GM21737 (cell line): ENCODE data around the gene BRCC3.

ENCODE experiments used
- ATAC-seq: cut with Tn5 transposase; IDR thresholded peaks from one replicate; pipeline ENCODE4 v1.9.1; 2021; ENCODE audit warnings: mild to moderate bottlenecking, moderate library complexity; ENCODE audit not compliant: unreplicated experiment

BRCC3 gene

DNA sequence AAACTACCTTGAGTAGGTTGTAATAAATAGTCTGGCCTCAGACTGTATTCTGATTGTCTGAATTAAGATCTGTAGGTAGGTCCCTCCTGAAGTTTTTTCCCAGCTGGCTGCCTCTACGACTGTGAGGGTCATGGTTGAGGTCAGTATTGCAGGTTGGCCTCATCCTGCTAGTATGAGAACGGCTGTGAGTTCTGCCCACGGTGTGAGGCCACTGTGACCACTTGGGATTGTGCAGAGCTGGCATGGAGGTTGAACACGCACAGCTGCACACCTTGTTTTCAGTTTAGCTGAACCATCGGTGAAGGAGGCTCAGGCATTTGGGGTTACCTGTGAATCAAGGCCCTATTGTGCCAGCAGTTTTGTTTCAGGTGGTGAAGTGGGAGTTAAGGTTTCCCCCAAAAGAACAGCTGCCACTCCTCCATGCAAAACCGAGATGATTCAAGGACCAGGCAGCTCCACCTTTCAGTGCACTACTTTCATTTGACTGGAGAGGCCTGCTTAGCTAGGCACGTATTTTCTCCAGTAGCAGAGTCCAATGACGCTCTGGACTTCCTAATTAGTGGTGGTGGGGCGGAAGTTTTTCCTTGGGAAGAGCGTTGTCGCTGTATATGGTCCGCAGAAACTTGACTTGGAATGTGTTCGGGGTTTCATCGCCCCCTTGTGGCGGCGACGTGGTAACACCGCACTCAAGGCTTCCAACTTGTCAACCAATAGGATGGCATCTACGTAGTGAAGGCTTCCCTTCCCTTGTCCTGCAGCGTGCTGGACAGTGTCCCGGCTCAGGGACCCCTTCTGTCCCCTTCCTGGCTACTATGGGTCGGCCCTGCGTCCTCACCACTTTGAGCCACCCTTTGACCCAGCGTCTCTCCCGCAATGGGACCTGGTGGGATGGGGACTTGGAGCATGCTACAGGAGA lies 14.2 kb upstream of the BRCC3 start:
- peak; percentile 70 for ATAC-seq

DNA sequence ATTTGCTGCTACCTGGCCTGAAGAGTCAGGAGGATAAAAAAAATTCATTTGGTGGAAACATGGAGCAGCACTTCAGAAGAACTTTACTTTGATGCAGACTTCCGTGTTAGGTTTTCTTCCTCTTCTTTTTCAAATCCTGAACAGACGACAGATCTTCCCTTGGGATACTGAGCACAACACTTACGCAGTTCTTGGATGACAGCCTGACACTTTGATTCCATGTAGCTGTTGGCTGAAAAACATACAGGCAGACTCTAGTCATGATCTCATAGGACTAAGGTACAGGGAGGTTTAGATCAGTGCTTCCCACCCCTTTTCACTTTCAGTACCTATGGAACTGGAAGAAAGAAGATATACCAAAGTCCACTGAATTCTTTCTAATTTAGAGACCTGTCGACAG lies 9.5 kb upstream of the BRCC3 start:
- ATAC-seq: no peak

DNA sequence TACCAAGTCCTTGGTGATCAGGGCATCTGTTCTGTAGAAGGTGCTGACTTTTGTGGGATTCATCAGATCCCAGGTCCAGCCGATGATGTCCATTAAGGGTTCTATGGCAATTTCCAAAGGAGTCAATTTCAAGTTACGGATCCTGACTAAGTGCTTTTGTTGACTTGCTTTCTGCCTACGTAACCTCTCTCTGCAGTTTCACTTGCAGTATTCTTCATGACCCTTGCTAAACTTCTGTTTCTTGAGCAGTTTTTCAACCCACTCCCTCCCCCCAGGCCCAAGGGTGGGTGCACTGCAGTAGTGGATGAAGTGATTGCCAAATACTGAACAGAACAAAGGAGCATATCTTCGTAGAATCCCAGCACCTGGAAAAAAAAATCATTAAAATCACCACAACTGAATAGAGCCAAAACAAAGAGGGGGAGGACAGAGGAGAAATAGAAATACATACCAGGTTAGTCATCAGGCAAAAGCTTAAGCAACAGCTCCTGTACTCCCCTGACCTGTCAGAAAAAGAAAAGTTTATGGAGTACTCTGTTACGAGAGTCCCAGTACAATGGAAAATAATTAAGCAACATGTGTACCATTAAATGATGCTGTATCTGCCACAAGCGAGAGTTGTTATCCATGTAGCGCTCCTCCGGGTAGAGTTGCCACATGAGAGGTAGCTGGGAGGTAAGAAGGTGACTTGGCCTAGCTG lies 6.1 kb upstream of the BRCC3 start:
- ATAC-seq: no peak

DNA sequence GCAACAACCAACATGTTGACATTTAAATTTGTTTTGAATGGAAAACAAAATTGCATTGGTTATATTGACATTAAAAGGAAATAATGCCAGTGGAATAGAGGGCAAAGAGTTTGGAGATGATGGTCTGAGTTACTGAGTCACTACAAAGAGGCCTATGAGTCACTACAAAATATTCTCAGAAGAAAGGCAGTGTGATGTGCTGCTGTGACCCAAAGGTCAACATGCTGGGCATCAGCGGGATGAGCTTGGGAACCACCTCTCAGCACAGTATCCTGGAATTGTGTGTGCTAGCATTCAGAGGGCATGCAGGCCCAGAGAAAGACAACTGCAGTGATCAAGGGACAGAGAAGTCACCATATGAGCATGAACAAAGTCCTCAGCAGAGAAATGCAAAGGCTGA lies 3.1 kb upstream of the BRCC3 start:
- ATAC-seq: no peak

DNA sequence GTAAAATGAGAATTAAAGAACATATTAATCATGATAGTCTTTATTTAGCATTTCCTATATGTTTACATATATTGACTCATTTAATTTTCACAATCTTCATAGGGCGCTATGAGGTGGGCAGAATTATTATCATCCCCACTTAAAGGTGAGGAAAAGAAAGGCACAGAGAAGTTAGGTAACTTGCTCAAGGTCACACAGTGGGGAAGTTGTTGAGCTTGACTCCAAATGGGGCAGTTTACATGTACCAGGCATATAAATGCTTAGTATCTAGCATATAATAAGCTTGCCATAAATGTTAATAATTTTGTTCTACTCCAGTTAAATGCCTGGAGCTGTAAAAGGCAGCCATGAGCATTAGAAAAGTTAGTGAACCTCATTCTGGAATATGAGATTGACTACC lies 1.9 kb upstream of the BRCC3 start:
- ATAC-seq: no peak

DNA sequence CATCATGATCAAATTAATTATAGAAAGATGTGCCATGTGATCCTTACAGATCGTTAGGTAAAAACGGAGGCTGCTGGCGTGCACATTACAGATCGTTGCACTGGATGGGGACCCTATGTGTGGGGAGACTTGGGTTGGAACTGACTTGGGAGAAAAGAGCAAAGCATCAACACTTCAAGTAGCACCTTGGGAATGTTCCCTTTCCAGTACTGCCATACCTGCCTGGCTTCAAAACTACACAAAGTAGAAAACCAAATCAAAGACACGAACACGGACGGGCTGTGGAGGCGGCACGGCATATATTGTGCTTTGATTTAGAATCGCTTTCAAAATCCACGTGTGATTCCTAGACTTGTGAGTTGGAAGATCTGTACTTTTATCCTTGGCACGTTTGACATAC lies 1.3 kb upstream of the BRCC3 start:
- ATAC-seq: no peak

DNA sequence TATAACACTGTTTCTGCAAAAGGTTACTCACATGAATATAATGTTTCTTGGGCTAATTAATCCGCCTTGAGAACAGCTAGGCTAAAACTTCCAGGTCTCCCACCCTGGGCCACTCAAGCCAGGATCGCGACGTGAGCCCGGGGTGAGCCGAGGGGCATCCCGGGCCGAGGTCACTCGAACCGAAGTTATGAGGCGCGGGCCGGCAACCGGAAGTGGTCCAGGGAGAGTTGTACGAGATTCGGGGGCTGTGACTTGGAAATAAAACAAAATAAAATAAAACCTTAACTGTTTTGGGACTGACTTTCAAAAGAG lies 689 bp upstream of the BRCC3 start:
- peak; percentile 22 for ATAC-seq

DNA sequence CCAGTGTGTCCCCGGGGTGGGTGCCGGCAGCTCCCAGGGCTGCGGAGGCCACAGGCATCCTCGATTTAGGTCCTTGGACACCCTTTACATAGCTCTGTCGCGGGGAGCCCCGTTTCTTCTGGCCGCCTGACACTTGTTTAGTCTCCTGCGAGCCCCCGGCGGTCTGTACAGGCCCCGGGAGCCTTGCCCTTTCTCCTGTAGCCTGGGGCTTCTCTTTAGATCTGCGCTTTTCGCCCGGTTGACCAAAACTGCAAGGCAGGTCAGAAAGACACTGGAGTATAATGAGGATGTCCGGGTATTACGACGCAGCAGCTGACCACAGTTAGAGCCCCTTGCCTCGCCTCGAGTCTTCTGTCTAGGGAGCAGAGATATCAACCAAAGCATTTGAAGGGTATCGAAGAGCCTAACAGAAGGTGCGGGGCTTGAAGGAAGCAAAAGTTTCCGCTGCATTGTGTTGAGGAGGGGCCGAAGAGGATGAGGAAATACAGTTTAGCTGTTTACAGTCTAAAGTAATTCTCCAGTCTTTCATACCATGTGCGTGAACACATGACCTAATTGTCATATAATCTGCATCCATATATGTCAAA lies 479 bp downstream of the BRCC3 start:
- ATAC-seq: peak; percentile 13

DNA sequence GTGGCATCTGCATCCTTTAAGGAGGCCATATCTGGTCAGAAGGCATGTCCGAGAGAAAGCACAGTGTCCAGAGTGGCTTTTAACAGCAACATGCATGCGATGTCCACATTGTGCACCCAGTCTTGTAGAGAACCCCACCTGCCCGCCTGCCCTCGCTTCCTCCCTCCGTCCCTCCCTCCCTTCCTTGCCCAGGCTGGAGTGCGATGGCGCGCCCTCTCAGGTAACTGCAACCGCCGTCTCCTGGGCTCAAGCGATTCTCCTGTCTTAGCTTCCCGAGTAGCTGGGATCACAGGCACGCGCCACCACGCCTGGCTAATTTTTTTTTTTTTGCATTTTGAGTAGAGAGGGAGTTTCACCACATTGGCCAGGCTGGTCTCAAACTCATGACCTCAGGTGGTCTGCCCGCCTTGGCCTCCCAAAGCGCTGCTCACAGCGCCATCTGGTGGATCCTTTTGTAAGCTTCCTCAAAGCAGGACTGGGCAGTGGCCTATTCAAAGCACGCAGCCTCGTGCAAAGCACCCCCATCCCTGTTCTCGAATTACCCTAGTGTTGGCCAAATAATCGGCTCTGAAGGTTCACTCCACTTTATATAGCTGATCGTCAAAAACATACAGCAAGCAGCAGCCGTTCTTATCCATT lies 15.0 kb downstream of the BRCC3 start:
- no peak for ATAC-seq

DNA sequence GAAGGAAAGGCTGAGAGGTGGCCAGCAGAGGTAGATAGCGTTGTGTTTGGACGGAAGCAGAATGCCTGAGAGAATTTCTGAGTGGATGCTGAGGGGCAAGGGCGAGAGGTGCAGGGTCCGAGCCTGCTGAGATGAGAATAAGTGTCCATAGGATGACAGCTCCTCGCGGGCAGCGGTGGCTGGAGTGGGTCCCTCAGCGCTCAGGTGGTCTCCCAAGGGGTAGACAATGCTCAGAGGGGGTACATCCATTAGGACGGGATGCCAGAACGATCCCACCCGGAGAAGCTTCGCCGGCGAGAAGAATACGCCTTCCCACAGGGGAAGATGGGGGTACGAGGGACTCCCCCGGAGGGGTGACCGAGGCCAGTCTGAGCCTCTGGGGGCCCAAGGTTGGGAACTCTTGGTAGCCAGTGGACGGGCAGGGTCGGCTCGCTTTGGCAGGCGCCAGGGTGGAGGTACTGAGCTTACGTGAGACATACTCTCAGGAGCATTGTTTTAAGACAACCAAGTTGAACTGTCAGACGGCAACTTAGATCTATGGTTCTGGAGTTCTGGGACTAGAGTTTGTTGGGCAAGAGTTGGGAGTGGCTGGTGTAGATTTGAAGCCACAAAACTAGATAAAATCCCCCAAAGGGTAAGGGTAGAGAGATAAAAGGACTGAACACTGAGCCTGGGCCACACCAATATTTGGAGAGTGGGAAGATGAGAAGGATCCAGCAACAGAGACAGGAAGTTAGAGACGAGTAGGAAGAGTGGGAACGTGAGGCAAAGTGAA lies 15.8 kb downstream of the BRCC3 start:
- no peak for ATAC-seq

DNA sequence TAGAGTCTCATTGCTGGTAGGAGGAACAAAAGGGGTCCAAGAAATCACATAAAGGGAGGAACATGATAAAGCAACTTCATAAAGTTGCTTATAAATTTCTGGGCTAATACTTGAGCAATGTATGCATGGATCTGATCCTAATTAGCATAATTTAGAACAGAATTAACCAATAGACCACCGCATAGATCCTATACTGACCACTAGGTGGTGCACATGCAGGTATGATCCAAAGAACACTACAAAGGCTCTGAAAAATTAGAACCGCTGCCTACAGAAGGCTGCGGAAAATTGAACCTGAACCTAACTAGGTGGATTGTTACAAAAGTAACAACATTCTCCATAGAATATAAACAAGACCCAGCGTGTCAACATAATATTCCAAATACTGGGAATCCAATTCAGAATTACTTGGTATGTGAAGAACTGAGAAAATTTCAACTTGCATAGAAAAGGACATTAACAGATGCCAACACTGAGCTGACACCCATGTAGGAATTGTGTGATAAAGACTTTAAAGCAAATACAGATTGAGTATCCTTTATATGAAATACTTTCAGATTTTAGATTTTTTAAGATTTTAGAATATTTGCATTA lies 23.3 kb downstream of the BRCC3 start:
- ATAC-seq: no peak

DNA sequence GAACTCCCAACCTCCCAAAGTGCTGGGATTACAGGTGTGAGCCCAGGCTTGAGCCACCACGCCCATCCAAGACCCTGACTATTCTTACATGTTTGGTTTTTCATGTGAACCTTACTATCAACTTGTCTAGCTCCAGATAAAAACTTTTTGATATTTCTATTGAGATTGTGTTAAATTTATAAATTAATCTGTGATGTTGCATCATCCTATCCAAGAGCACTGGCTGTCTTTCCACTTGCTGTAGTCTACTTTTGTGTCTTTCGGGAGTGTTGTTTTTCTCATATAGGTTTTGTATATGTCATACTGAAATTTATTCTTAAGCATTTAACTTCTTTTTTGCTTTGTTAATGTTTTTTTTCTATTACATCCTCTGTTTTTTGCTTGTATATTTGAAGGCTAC lies 34.6 kb downstream of the BRCC3 start:
- ATAC-seq: no peak

DNA sequence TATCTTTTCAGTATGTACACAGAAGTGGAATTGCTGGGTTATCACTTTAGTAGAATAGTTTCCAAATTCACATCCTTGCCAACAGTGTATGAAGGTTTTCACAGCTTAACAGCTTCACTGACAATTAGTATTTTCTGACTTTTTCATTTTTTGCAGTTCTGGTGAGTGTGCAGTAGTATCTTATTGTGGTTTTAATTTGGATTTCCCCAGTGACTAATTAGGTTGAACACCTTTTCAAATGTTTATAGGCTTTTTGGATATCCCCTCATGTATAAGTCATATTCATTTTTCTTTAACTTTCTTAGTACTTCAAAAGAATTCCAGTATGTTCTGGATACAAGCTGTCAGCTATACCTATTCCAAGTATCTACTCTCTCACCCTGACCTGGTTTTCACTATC lies 37.1 kb downstream of the BRCC3 start:
- no peak for ATAC-seq

DNA sequence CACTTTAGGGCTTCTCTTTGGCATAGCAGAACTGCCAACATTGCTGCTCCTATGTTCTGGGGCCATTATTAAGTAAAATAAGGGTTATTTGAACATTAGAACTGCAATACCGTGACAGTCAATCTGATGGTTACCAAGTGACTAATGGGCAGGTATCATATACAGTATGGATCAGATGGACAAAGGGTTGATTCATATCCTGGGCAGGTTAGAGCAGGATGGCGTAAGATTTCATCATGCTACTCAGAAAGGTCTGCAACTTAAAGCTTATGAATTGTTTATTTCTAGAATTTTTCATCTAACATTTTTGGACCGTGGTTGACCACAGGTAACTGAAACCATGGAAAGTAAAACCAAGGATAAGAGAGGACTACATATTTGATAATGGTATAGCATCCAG lies 40.9 kb downstream of the BRCC3 start:
- ATAC-seq: no peak

DNA sequence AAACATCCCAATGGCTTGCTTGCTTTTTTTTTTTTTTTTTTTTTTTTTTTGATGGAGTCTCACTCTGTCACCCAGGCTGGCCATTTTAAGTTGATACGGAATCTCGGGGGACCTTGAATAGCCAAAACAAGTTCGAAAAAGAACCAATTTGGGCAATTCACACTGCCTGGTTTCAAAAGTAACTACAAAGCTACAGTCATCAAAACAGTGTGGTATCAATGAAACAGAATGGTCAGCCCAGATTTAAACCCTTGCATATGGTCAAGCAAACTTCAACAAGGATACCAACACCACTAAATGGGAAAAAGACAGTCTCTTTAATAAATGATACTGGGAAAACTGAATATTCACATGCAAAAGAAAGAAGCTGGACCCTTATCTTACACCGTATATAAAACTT lies 41.8 kb downstream of the BRCC3 start:
- ATAC-seq: no peak

DNA sequence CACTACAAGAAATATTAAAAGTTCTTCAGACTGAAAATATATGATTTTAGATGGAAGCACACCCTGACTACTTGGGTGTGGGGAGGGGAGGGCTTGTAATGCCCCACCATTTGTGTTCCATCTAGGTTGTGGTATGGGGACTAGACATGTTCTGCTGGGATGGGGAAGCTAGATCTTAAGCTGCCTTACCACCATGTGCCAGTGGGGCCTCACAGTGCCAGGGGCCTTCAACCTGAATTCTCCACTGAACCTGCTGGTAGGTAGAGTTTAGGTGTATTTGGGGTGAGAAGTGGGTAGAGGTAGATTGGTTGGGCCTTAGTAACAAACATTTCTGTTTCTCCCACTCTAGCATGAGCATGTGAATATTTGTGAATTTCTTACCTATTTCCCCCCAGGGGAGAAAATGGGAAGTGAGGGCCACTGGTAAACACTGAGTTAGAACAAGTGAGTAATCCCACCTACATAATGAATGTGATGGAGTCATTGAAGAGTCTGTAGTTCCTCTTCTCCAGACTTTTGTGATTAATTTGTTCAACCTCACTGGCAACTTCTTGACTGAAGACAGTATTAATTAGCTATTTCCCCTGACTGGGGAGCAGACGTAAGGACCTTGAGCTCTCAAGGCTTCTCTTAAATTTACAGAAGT lies 44.0 kb downstream of the BRCC3 start:
- no peak for ATAC-seq

DNA sequence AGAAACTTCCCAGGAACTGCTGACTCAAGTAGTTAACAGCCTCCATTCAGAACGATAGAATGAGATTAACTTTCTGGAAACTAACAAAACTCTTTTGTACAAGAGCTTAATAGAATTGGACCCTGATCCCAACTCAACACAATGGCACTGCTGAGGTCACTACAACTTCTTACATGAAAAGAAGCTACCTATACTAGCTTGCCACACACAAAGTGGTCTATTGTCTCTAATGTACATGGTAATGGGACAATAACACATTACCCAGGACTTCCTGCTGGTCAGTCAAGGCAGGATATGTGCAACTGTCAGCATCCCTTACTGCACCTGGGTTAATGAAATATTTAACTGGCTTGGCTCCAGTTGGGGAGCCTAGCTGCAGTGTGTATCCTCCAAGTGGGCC lies 56.2 kb downstream of the BRCC3 start:
- ATAC-seq: no peak

DNA sequence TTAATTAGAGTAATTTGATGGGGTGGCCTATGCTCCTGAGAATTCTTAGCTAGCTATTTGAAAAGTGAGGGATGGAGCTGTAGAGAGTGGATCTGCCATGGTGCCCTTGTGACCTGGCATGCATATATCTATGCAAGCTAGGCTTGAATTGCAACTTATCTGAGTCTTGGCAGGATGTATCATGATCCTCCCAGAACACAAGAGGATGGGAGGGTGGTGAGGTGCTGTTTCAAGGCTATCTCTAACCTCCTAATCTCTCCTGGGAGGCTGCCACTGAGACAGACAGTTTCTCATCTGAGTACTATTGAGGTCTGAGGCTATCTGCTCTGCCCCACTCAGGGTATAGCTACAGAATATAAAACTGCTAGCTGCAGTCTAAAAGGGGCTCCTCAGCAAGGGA lies 56.6 kb downstream of the BRCC3 start:
- no peak for ATAC-seq

DNA sequence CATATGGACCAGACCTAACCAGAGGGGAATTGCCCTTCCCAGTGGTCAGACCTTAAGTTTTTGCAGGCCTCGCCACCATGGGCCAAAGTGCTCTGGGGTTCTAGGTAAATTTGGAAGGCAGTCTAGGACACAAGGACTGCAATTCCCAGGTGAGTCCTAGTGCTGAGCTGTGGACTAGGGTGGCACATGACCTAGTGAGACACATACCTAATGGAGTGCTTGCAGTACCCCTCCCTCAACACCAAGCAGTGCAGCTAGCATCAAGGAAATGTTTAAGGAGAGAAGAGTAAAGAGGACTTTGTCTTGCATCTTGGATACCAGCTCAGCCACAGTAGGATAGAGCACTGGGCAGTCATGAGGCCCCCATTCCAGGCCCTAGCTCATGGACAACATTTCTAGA lies 60.8 kb downstream of the BRCC3 start:
- no peak for ATAC-seq

DNA sequence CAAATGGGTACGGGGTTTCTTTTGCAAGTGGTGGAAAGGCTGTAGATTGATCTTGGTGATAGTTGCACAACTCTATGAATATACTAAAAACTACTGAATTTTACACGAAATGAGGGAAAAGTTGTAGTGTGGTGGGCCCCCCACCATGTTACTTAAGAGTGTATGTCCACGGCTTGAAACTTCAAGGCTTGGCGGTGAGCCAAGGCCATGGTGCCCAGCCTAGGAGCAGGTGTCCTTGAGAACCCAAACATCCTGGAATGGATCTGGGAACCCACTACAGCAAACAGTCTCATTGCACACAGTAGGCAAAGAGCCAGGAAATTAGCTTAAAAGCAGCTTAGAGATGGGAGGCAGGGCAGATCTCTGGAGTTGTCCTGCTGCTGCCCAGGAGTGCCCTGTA lies 62.9 kb downstream of the BRCC3 start:
- no peak for ATAC-seq
